ENCODE data around the gene ABCD1.
A peak's percentile ranks its signal among the peaks of the same experiment; 100 is the strongest.

ABCD1 gene

GRCh38 chrX:153766098-153766817 lies 41.6 kb downstream of the ABCD1 start (continued):
- TF ChIP-seq ZNF645 (tag by site-specific recombination; IDR thresholded peaks at IDR 0.05), result no peak
- TF ChIP-seq ZNF621 (tag by site-specific recombination; IDR thresholded peaks at IDR 0.05), result no peak
- no peak for TF ChIP-seq ZNF513 (tag by site-specific recombination; IDR thresholded peaks at IDR 0.05)
- no peak for TF ChIP-seq ZNF184 (tag by site-specific recombination; IDR thresholded peaks at IDR 0.05)
- TF ChIP-seq ZSCAN18 (tag by site-specific recombination; IDR thresholded peaks at IDR 0.05), result no peak
- no peak for TF ChIP-seq OVOL3 (tag by site-specific recombination; IDR thresholded peaks at IDR 0.05)
- TF ChIP-seq ZNF548 (tag by site-specific recombination; IDR thresholded peaks at IDR 0.05), result no peak

GRCh38 chrX:153766871-153767673 lies 42.4 kb downstream of the ABCD1 start:
- H3K27ac ChIP-seq (ENCODE audit: extremely low read depth, low read depth, low read length), result no peak overlapping the region
- 0 out of 2 replicates have a peak, but pooled peaks cover 3% of the 10 kb centered on the region for H3K4me1 ChIP-seq (ENCODE audit: control insufficient read depth, insufficient read depth, low read length)
- no peaks in the 10 kb centered on the region for H3K36me3 ChIP-seq (ENCODE audit: control insufficient read depth in 2 of 2, insufficient read depth in 1 of 2, low read length in 2 of 2)
- ChIA-PET CTCF (interaction anchor here (0.6 to 6.5 kb wide), 9 partner anchors 14 to 228 kb away, joined by 3 to 63 read pairs (median 3); no protein-coding TSS in a partner anchor), POLR2A (interaction anchor here (0.5 to 1.7 kb wide), 7 partner anchors 15 to 204 kb away, joined by 3 to 12 read pairs (median 4); partner anchors contain the start of genes IDH3G, SRPK3 and SSR4)
- TF ChIP-seq ZNF513 (tag by site-specific recombination; IDR thresholded peaks at IDR 0.05) (no peak), ZFHX2 (tag by site-specific recombination; conservative IDR thresholded peaks at IDR 0.05) (peak; percentile 31; the same call in 1 of the 2 replicates), ZNF473 (tag by site-specific recombination; IDR thresholded peaks at IDR 0.05) (no peak), EGR2 (tag by site-specific recombination; IDR thresholded peaks at IDR 0.05; ENCODE audit: low read depth) (peak; percentile 13; the same call in 1 of the 2 replicates), ZNF211 (tag by site-specific recombination; IDR thresholded peaks at IDR 0.05; ENCODE audit: low read depth) (no peak), ZNF311 (tag by site-specific recombination; IDR thresholded peaks at IDR 0.05; ENCODE audit: borderline replicate concordance) (no peak), FEZF1 (tag by site-specific recombination; IDR thresholded peaks at IDR 0.05) (no peak), ZNF394 (tag by site-specific recombination; IDR thresholded peaks at IDR 0.05; ENCODE audit: borderline replicate concordance) (no peak), ZSCAN30 (tag by site-specific recombination; IDR thresholded peaks at IDR 0.05) (no peak), HIC1 (tag by site-specific recombination; IDR thresholded peaks at IDR 0.05) (peak; percentile 10; the same call in 1 of the 2 replicates)
- H3K9me3 ChIP-seq (ENCODE audit: control insufficient read depth, insufficient read depth, low read depth, low read length), result no peaks in the 10 kb centered on the region
- no peak overlapping the region for H3K4me3 ChIP-seq (ENCODE audit: low read depth, low read length)

Measured in HEK293 (cell line).